ENCODE results near the gene PHKG1.
A peak's percentile ranks its signal among the peaks of the same experiment; 100 is the strongest.
"Not testable (repeated sequence)": the region's sequence is repeated elsewhere in the genome, so short reads cannot be mapped to it uniquely, and the experiment has no call there.

PHKG1 gene

DNA sequence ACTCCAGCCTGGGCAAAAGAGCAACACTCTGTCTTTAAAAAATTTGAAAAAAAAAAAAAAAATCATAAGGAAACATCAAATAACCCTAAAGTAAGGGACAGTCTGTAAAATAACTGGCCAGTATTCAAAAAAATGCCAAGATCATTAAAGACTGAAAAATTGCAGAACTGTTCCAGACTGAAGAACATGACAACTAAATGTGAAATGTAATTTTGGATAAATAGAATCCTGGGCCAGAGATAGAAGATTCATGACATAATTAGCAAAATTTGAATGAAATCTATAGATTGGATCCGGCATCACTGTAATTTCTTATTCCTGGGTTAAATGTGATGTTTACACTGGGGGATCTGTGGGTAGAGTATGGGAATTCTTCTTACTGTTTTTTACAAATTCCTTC is 44.5 kb downstream of the PHKG1 start:
- H3K27me3 ChIP-seq (replicated peaks; ENCODE audit: control insufficient read depth, insufficient read depth, low read length): no peaks in the 10 kb centered on the region
- no peak overlapping the region for H3K4me3 ChIP-seq (replicated peaks; ENCODE audit: low read depth, low read length)
- DNase-seq (ENCODE audit: extremely low read depth, insufficient read length): no peak
- no peaks in the 10 kb centered on the region; the same call in 1 of the 2 replicates for H3K36me3 ChIP-seq (ENCODE audit: control insufficient read depth, insufficient read depth, low read length)
- TF ChIP-seq, protein P1, sequence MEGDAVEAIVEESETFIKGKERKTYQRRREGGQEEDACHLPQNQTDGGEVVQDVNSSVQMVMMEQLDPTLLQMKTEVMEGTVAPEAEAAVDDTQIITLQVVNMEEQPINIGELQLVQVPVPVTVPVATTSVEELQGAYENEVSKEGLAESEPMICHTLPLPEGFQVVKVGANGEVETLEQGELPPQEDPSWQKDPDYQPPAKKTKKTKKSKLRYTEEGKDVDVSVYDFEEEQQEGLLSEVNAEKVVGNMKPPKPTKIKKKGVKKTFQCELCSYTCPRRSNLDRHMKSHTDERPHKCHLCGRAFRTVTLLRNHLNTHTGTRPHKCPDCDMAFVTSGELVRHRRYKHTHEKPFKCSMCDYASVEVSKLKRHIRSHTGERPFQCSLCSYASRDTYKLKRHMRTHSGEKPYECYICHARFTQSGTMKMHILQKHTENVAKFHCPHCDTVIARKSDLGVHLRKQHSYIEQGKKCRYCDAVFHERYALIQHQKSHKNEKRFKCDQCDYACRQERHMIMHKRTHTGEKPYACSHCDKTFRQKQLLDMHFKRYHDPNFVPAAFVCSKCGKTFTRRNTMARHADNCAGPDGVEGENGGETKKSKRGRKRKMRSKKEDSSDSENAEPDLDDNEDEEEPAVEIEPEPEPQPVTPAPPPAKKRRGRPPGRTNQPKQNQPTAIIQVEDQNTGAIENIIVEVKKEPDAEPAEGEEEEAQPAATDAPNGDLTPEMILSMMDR (IDR thresholded peaks at IDR 0.05; ENCODE audit: insufficient read depth, low read length, poor library complexity, severe bottlenecking): no peak

DNA sequence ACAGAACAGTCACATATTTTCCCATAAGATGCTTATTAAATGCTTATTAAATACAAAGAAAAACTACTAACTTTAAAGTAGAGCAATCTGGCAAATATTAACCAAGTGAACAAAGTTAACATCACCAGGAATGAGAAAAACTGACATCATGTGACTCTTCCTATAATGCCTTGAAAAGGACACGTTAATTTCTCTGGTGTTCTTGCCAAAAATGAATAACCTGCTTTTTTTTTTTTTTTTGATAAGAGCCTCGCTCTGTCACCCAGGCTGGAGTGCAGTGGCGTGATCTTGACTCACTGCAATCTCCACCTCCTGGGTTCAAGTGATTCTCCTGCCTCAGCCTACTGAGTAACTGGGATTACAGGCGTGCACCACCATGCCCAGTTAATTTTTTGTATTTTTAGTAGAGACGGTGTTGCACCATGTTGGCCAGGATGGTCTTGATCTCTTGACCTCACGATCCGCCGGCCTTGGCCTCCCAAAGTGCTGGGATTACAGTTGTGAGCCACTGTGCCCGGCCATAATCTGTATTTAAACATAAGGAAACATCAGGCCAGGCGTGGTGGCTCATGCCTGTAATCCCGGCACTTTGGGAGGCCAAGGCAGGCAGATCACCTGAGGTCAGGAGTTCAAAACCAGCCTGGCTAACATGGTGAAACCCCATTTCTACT is 45.2 kb downstream of the PHKG1 start:
- H3K36me3 ChIP-seq (ENCODE audit: control insufficient read depth, insufficient read depth, low read length); H3K4me3 ChIP-seq (replicated peaks; ENCODE audit: low read depth, low read length); DNase-seq (ENCODE audit: extremely low read depth, insufficient read length); H3K27me3 ChIP-seq (replicated peaks; ENCODE audit: control insufficient read depth, insufficient read depth, low read length): not testable (repeated sequence)

DNA sequence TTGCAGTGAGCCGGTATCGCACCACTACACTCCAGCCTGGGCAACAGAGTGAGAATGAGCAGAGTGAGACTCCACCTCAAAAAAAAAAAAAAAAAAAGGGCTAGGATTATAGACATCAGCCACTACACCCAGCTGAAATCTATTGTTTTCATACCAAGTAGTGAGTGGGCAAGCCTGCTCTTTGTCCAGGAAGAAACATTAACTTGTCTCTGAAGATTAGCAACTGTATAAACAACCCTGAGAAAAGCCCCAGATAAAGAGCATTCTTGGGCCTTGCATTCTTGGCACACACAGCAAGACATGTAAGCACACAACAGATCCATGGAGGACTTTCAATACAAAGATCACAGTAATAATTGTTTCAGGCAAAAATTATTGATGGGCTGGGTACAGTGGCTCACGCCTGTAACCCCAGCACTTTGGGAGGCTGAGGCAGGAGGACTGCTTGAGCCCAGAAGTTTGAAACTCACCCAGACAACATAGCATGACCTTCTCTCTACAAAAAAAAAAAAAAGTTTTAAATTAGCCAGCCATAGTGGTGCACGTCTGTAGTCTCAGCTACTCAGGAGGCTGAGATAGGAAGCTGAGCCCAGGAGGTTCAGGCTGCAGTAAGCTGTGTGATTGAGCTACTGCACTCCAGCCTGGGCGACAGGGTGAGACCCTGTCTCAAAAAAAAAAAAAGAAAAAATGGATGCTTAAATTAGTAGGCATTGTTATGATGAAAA is 45.9 kb downstream of the PHKG1 start:
- peaks cover 4% of the 10 kb centered on the region; the same call in 1 of the 2 replicates for H3K36me3 ChIP-seq (ENCODE audit: control insufficient read depth, insufficient read depth, low read length)
- H3K27me3 ChIP-seq (replicated peaks; ENCODE audit: control insufficient read depth, insufficient read depth, low read length): no peaks in the 10 kb centered on the region
- TF ChIP-seq, protein P1 (IDR thresholded peaks at IDR 0.05; ENCODE audit: insufficient read depth, low read length, poor library complexity, severe bottlenecking): no peak
- no peak overlapping the region for H3K4me3 ChIP-seq (replicated peaks; ENCODE audit: low read depth, low read length)
- DNase-seq (ENCODE audit: extremely low read depth, insufficient read length): no peak

DNA sequence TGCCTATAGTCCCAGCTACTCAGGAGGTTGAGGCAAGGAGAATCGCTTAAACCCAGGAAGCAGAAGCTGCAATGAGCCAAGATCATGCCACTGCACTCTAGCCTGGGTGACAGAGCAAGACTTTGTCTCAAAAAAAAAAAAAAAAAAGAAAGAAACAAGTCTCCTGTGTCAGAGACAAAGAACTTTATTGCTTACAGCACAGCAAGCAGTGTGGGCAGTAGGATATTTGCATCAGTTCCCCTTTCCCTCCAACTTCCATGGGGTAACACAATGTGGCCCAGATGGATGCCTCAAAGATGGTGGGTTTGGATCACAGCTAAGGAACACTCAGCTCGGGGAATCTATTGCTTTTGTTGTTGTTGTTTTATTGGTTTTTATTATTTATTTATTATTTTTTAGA is 47.0 kb downstream of the PHKG1 start:
- H3K4me3 ChIP-seq (replicated peaks; ENCODE audit: low read depth, low read length); H3K36me3 ChIP-seq (ENCODE audit: control insufficient read depth, insufficient read depth, low read length); H3K27me3 ChIP-seq (replicated peaks; ENCODE audit: control insufficient read depth, insufficient read depth, low read length); DNase-seq (ENCODE audit: extremely low read depth, insufficient read length): not testable (repeated sequence)

DNA sequence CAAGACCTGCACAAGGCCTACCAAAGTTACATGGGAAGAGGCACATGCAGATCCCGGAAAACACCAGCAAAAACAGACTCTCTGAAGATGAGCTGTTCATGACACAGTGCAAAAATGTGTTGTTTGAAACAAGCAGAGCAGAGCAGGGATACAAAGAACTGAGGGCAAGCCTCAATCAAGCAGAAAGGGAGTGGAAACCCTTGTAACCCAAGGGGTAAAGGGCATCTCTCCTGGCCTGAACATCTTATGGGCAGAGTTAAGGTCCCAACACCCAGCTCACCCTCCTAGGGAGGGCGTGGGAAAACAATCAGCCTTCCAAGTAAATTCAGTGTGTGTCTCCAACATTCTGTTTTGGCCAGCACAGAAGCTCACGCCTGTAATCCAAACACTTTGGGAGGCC is 52.0 kb downstream of the PHKG1 start:
- Histone ChIP-seq H3K27me3 (replicated peaks; ENCODE audit: control insufficient read depth, insufficient read depth, low read length) (no peaks in the 10 kb centered on the region), H3K36me3 (ENCODE audit: control insufficient read depth, insufficient read depth, low read length) (peaks cover 4% of the 10 kb centered on the region; the same call in 1 of the 2 replicates), H3K4me3 (replicated peaks; ENCODE audit: low read depth, low read length) (no peak overlapping the region)
- DNase-seq (ENCODE audit: extremely low read depth, insufficient read length): no peak
- TF ChIP-seq, protein P1 (IDR thresholded peaks at IDR 0.05; ENCODE audit: insufficient read depth, low read length, poor library complexity, severe bottlenecking): no peak

DNA sequence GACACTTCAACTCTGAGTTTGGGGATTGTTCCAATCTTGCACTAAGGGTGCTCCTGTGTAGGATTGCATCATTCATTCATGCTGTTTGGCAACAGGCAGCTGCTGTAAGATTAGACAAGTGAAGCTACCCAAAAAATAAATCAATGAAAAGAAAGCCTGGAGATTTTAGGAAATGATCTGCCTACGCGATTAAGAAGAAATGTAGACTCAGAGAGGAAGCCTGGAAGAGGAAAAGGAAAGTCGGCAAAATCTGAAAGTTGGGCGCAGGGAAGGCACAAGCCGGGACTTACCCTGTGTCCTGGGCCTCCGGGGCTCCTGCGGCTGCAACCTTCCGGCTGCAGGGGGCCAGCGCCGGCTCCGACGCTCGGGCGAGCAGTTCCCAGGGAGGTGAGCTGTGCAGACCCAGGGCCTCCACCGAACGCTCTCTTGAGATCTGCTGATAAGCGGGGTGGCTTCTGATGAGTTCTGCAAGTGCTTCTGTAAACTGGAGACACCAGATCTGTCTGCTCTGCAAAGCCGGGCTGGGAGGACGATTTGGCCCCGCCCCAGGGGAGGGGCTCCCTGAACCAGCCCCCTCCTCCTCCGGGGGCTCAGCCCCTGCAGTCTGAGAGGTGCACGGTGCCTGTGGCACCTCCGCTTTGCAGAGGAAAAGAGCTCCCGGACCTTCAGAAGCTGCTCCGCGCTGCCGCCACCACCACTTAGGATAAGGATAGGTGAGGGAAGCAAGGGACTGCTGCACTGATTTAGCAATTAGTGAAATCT is 58.9 kb downstream of the PHKG1 start:
- Histone ChIP-seq H3K27me3 (replicated peaks; ENCODE audit: control insufficient read depth, insufficient read depth, low read length) (no peaks in the 10 kb centered on the region), H3K36me3 (ENCODE audit: control insufficient read depth, insufficient read depth, low read length) (no peaks in the 10 kb centered on the region; the same call in none of the 2 replicates), H3K4me3 (replicated peaks; ENCODE audit: low read depth, low read length) (peak overlapping the region; percentile 66)
- TF ChIP-seq, protein P1 (IDR thresholded peaks at IDR 0.05; ENCODE audit: insufficient read depth, low read length, poor library complexity, severe bottlenecking): peak; percentile 44
- peak; percentile 89 for DNase-seq (ENCODE audit: extremely low read depth, insufficient read length)

- not testable (repeated sequence) for H3K27me3 ChIP-seq (replicated peaks; ENCODE audit: control insufficient read depth, insufficient read depth, low read length); DNase-seq (ENCODE audit: extremely low read depth, insufficient read length); H3K4me3 ChIP-seq (replicated peaks; ENCODE audit: low read depth, low read length); H3K36me3 ChIP-seq (ENCODE audit: control insufficient read depth, insufficient read depth, low read length)
Measured at GRCh38 chr7:56032578-56032977, 60.2 kb downstream of the PHKG1 start.

GRCh38 chr7:56031556-56031955 is 61.2 kb downstream of the PHKG1 start:
- H3K4me3 ChIP-seq (replicated peaks; ENCODE audit: low read depth, low read length); DNase-seq (ENCODE audit: extremely low read depth, insufficient read length); H3K27me3 ChIP-seq (replicated peaks; ENCODE audit: control insufficient read depth, insufficient read depth, low read length); H3K36me3 ChIP-seq (ENCODE audit: control insufficient read depth, insufficient read depth, low read length): not testable (repeated sequence)
